Activated naive CD4-positive, alpha-beta T cell treated with Interleukin-2 at 50 U/mL for 16 hours (primary cell): ENCODE results near the gene IRF2BP2.

Experiments used
- DNase-seq: peaks from one replicate; pipeline ENCODE4 v3.0.0-alpha.2; 2020

The IRF2BP2 gene

DNA sequence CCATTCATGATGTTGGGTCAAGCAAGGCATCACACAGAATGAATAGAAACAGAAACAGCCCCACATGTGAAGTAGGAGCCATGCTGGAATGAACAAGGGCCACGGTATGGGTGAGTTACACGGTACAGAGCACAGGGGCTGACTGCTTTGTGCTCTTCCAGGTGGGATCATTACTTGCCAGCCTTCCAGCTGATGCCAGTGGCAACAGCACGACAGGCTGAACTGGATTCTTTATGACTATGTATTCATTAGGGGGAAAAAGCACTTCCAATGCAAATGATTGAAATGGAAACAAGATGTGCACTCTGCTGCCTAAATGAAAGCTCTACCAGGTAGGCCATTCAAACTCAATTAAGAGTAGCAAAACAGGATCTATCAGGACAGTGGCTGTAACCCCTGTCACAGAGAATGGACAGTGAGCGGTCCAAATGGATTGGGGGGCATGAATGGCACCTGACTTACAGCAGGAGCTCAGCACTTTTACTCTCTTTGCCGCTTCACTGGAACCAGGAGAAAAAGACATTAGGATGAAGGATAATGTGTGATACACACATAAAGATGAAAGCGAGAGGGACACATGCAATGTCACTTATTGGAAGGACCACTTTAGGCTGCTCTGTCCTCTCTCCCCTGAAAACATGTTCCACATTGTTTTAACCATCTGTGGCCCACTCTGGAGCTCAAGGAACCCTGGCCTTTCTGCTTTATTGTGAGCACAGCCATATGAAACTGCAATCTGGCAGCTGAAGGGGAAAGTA lies 23.4 kb upstream of the IRF2BP2 start:
- no peak for DNase-seq

DNA sequence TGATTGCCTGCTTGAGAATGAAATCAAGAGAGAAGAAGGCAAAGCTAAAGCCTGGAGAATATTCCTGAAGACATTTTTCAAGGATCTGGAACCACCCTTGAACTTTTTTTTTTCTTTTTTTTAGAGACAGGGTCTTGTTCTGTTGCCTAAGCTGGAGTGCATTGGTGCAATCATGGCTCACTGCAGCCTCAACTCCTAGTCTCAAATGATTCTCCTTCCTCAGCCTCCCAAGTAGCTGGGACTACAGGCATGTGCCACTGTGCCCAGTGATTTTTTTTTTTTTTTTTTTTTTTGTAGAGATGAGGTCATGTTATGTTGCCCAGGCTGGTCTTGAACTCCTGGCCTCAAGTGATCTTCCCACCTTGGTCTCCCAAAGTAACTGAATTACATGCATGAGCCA lies 22.2 kb upstream of the IRF2BP2 start:
- DNase-seq = no peak

DNA sequence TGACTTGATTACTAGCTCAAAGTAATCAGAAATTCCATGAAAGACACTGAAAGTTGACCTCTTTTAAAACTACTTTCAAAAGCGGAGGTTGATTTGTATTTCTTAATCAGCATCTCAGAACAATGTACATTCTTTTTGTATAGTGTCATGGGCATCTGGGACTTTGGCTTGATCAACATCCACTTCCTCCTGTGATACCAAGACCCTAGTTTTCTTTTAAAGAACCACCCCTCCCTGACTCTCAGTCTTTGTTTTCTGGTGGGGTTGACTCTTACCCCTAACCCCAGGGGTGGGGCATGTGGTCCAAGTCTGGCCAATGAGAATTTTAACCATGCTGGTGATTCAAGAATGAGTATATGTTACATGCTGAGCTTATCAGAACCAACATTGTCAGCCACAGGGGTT lies 21.7 kb upstream of the IRF2BP2 start:
- no peak for DNase-seq

DNA sequence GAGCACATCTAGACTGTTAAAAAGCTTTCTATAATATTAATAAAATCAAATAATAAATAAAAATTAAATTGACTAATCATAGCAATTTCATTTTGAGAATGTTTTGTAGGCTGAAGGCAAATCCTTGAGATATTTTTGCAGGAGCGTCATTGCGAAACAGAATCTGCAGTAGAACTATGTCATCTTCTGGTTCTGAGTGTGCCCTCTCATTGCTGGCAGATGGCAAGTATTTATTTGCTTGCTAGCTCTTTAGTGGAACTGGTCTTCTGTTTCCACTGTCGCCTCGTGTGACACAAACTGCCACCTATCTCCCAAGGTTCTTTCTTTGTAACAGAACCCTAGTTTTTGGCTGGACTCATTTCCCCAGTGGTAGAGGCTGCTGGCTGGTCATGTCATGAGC lies 19.0 kb upstream of the IRF2BP2 start:
- no peak for DNase-seq

DNA sequence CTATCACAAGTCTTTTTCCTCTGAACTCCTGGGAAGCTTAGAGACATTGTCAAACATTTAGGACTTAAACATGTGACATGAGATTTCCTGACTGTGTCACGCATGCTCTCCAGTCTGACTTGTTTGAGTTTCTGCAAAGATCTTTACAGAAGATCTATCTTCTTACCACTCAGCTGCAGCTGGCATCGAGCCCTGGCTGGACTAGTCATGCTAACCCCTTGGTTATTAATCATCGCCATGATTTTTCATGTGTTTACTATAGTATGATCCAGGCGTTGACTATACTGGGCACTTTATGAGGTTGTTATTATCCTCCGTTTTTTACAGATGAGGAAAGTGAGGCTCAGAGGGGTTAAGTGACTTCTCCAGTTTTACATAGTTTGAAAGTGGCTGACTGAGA lies 18.1 kb upstream of the IRF2BP2 start:
- DNase-seq = no peak

DNA sequence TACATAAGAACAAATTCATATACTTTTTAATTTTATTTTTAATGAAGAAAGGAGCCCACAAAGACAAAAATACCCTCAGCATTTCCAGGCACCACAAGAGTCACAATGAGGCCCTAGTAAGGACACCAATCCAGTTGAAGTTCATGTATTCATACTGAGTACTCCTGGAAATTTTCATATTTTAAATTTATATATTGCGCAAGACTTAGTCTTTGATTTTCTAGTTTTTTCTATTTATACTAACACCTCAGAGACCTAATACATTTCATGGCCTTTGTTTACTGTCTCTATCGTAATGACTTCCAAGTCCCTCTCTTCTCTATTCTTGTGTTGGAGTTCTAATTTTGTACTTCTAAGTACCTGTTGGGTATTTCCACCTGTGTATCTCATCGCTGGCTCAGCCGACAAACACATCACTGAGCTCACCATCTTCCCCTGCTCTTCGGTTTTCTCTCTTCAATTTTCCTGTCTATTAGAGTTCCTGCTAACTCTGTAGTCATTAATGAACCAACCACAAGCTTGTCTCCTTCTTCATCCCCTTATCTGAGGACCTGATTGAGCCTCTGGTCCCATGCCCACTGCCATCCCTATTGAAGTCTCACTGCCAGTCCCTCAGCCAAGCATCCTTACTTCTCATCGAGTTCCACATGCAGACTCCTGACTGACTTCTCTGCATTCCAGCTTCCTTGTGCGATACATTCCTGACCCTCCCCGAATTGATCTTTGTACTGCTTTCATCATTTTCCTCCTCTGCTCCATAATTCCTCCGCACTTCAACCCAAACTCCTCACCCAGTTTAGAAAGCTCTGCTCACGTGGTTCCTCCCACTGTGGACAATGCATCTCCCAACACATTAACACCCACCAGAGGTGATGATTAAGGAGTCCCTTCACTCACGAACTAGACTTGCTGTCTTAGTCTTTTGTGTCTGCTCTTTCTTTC lies 17.3 kb upstream of the IRF2BP2 start:
- no peak for DNase-seq

DNA sequence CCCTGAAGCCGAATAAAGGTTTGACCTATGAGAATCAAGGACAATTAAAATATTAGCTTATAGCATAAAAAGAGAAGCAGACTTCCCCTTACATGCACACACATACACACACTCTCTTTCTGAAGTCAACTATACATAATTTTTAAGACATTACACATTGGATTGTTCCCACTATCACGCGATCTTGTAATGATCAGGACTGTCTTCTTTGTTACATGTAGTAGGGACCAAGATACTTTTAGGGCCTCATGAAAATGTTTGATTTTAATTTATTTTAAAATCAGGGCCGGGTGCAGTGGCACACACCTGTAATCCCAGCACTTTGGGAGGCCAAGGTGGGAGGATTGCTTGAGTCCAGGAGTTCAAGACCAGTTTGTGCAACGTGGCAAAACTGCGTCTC lies 16.4 kb upstream of the IRF2BP2 start:
- DNase-seq = no peak

DNA sequence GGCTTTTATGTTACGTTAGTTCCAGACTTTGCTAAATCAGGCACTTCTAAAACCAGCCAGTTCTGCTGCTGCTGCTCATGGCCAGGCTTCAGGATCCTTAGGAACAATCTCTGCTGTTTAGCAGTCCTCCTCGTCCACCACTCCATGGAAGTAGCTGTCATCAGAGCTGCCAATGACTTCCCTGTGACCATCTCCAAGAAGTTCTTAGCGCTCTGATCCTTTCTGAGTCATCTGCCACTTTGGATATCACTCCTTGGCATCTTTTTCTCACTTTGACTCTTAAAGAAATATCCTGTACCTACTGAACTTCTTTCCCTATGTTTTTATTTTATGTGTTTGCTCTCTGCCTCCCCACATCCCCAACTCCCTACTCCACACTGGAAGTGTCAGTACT lies 14.7 kb upstream of the IRF2BP2 start:
- DNase-seq = no peak

DNA sequence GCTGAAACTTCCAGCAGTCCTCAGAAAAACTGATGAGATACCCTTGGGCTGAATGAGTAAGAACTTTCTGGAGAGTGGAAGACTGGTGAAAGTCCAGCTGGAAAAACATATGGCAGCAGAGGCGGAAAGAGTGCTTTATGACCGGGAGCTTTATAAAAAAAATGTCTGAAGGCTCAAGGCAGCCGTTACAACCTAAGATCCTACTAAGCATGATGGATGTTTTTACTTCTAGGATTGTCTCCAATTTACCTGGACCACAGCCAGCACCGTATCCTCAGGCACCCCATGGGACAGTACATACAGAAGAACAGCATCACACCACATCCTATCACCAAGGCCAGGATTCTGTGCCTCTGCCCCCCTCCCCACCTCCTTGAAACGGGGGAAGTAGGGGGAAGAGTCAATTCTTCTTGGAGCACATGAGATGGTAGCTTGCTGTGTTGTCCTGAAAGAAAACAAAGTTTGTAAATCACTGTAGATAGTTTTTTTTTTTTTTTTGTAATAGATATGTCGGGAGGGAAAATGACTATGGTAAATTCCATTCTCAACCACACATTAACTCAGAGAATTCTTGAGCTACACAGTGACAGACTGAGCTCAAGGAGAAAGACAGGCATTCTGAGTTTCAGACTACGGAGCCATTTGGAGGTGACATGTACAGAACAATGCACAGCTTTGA lies 11.8 kb upstream of the IRF2BP2 start:
- no peak for DNase-seq

DNA sequence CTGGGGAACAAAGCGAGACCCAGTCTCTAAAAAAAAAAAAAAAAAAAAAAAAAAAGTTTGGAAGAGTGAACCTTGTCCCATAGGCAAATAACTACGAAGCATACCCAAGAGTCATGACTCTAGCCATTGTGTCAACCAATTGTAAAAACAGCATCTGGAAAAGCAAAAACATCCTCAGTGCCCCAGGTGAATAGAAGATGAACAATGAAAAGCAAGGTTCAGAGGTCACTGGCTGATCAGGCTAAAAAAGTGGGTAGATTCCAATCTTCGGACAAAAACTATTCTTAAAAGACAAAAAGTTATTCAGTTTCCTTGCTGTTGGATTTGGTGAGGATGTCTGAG lies 11.1 kb upstream of the IRF2BP2 start:
- DNase-seq = no peak

DNA sequence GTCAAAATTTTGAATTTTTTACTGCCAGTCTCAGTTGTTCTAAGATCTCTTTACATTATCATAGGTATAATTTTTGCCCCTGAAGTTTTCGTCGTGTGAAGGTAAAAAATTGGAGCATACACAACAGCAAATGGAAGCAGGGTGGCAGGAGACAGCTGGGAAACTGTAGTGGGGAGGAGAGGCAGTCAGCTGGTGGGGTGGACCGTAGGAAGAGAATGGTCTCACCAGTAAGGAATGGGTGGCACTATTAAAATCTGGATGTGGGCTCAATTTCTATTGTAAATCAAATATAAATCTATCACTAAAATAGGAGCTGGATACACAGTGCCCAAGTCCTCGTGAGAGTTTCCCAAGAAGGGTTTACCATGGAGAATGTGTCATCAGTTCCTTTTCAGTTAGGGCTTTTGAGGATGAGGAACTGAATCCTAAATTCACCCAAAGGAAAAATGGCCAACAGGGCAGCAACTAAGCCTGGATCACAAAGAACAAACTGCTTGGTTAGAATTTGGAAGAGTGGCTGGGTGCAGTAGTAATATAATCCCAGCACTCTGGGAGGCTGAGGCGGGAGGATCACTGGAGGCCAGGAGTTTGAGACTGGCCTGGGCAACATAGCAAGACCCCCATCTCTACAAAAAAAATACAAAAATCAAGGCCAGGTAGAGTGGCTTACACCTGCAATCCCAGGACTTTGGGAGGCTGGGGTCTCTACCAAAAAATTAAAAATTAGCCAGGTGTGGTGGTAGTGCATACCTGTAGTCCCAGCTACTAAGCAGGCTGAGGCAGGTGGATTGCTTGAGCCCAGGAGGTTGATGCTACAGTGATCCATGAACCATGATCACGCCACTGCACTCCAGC lies 10.5 kb upstream of the IRF2BP2 start:
- no peak for DNase-seq

DNA sequence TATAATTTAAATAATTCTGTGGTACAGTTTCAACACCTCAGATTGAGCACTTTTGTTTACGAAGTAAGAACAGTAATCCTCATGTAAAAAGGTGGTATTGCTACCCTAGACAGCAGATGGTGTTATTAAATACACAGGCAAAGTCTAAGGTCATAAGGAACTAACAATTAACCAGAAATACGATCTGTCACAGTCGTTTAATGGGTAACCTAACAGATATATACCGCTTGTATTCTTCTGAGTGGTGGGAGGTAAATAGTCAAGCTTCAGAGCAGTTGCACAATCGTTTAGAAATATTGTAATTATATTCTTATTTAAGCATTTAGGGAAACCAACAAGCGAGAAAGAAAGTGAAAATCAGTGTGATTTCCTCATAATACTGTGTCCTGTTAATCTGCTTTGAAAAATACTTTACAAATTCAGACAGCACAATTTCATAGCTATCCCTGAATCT lies 9.8 kb upstream of the IRF2BP2 start:
- DNase-seq = no peak

DNA sequence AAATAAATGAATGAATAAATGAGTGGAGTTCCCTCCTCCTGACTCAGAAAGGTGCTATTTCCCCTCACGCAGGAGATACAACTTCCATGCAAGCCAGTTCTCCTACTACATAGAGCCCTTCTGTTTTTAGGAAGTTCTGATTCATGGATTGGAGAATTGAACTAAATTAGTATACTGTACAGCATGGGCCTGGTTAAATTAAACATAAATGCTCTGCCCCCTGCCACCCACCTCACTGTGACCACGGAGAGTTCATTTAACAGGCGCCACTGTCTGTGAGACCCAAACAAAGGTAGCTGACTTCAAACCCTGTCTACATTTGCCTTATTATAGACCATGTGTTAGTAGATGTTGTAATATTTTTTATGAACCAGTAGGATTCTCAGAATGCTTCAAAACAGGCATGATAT lies 9.1 kb upstream of the IRF2BP2 start:
- no peak for DNase-seq

DNA sequence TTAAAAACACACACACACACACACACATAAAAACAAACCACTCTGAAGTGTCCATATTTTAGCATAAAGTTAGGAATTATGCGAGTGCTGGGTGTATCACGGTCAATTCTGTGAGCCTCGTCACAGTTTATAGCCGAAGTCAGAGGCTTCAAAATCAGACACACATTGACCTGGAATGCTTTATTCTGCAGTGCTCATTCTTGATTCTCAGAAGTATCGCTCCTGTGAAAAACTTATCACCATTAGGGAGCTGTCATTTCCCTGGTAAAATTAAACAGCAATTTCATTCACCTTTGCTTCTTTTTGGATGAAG lies 8.7 kb upstream of the IRF2BP2 start:
- no peak for DNase-seq

DNA sequence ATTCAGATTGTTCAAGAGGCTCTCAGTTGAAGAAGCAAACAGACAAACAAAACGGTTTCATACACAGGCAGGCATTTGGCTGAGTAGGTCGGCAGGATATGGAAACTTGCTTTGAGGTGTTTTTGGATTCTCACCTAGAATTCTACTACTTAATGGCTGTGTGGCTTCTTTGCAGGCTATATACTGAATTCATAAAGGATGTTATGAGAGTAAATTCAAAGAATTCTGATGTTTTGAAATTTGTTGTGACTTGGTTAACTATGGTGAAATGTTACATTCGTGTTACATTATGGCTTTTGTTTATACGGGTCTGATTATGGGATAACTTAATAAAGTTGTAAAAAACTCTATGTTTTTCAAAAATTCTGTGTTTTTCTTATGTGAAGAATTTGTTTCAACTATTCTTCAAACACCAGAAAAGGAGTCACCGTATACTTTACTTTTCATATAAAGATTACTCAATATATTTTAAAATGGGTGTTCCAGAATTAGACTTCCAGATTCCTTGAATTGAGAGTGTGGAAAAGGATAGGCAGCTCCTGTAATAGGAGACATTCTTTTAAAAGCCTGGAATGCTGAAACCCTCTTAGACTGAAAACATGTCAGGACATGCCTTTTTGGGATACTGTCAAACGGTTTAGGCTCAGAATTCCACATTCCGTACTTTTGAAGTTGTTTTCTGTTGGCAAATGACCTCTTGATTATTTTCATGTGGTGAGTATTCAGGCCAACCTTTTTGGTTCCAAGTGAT lies 8.2 kb upstream of the IRF2BP2 start:
- DNase-seq = no peak

DNA sequence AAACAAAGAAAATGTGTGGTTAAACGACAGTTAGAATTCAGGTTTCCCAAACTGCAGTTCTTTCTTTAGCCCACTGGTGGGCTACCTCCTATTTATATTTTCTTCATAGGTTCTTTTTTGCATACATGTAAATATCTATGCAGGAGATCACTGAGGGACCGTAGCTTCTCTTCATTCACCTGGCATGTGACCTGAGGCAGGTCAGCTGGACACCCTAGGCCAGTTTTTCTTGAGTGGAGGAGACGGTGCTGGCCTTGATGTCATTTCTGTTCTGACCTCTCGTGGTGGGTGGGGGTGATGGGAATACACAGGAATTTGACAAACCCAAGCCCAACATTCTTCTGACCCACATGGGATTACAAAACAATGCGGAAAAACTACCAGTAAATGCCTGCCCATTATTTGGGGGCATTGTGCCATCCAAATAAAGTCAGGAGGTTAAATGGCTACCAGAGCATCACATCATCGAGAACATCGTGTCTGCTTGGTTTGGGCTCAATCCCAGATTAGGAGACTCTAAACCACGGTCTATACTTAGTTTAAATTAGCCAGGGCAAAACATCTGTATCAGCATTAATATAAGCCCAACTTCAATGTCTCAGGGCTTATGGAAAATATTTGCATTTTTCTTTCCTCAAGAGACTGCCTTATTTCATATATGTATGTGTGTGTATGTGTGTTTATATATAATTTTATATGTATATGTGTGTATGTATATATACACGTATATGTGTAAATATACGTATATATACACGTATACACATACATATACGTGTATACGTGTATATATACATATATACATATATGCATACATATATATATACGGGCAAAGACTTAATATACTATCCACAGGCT lies 7.4 kb upstream of the IRF2BP2 start:
- DNase-seq = no peak

DNA sequence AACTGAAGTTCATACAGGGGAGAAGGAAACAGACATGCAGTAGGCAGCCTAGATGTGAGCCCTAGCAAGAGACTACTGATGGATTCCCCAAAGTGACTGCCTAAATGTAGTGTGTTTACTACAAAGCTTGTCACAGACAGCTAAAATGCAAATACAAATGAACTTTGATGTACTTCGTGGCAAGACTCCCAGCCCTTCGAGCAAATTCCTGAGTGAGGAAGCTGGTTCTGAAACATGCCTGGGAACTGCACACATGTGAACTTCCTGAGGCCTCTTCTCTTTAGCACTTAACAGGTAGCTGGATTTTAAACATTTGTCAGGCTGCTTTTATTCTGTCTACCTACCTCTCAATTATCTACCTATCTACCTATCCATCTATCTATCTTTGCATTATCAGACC lies 6.7 kb upstream of the IRF2BP2 start:
- no peak for DNase-seq

DNA sequence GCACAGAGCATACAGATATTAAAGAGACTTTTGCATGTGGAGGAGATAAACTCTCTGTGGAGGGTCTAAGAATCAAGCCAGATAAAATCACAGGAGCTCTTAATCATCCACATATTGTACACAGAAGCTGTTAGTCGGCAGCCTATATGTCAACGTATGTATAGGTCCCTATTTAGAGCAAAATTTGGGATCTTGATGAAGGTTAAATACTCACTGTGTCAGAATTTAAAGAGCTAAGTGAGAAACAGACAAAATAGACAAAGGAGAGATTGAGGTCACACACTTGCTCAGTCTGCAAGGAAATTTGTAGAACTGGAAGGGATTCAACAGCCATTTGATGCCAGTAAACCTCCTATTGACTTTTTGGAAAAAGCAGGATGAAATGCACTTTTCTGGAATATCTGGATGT lies 4.1 kb upstream of the IRF2BP2 start:
- DNase-seq = no peak

DNA sequence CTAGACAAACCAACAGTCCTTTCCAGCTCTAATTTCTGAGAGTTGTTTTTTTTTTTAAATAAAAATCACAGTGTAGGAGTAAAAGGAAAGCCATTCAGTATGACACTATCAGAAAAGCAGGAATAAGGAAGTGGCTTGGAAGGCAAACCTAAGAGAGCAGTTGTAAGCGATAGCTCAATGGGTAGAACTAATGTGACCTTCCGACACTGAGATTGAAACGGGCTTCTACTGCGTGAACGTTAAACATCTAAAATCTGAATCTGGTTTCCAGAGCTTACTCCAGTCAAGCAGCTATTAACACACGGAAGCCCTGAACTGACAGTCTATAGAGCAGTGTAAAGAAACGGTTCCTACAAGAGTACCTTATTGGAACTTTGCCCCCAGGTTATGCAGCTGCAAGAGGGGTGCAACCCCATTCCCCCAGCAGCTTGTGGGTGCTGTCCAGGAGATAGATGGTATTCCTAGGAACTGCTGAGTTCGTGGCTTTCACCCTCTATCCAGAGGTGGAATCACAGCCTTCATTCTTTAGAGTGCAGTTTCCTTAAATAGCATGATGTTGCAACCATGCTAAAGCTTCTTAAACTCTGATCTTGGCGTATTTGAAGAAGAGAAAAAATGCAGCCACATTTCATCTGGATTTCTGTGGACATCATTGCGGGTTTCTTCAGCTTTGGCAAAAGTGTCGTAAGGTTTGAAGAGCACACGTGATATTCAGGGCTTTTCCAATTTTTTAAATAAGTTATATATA lies 3.3 kb upstream of the IRF2BP2 start:
- no peak for DNase-seq

DNA sequence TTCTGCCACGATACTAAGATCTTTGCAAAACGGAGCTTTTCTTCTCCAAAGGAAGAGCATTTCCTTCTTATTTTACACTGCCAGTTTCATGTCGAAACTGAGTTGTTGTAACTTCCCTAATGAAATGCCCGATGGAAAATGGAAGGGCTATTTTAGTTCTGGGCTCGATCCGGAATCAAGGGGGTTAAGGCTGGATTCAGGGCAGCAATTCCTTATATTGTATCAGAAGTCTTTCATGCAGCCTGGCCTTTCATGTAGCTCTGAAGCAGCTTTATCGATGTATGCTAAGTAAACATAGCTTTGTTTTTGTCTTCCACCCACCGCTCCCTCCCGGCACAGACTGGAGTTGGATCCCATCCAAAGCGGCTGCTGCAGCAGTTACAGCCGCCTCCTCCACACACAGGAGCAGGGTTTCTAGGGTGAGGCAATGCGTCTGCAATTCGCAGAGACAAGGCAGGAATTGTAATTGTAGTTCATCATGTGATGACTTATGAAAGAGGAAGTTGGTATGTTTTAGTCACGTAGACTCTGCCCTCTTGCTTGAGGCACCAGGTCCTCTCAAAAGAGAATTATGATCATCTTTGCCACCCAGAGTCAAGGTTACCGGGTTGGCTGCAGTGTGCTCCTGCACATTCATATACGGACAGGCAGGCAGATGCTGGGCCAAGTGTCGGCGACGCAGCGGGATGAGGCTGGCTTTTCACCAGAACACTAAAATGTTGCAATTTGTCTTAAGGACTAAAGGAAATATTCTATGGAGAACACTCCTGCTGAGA lies 2.6 kb upstream of the IRF2BP2 start:
- DNase-seq = peak; percentile 67
